ENCODE measurements around the gene SETBP1.

DNA sequence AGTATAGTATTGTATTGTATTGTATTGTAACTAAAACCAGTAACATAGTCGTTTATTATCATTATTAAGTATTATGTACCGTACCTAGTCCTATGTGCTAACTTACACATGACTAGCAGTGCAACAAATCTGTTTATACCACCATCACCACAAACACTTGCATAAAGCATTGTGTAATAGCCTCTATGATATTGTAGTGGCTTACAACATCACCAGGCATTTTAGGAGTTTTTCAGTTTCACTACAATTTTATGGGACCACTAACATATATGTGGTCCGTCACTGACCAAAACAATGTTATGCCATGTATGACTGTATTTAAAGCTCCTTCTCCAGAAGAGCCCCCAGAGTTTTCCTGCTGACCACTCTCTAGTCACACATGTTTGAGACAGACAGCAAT, 306.2 kb downstream of the SETBP1 start:
- no peak for TF ChIP-seq ELF2 (CRISPR knock-in tag; IDR thresholded peaks at IDR 0.05)
- TF ChIP-seq, protein P1, sequence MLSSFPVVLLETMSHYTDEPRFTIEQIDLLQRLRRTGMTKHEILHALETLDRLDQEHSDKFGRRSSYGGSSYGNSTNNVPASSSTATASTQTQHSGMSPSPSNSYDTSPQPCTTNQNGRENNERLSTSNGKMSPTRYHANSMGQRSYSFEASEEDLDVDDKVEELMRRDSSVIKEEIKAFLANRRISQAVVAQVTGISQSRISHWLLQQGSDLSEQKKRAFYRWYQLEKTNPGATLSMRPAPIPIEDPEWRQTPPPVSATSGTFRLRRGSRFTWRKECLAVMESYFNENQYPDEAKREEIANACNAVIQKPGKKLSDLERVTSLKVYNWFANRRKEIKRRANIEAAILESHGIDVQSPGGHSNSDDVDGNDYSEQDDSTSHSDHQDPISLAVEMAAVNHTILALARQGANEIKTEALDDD (IDR thresholded peaks at IDR 0.05), result no peak
- no peak for TF ChIP-seq HCFC1 (IDR thresholded peaks at IDR 0.05; ENCODE audit: low read depth, low read length)
- no peak for TF ChIP-seq ZNF274 (IDR thresholded peaks at IDR 0.05; ENCODE audit: borderline replicate concordance, low read depth, low read length)
- TF ChIP-seq, protein P2, sequence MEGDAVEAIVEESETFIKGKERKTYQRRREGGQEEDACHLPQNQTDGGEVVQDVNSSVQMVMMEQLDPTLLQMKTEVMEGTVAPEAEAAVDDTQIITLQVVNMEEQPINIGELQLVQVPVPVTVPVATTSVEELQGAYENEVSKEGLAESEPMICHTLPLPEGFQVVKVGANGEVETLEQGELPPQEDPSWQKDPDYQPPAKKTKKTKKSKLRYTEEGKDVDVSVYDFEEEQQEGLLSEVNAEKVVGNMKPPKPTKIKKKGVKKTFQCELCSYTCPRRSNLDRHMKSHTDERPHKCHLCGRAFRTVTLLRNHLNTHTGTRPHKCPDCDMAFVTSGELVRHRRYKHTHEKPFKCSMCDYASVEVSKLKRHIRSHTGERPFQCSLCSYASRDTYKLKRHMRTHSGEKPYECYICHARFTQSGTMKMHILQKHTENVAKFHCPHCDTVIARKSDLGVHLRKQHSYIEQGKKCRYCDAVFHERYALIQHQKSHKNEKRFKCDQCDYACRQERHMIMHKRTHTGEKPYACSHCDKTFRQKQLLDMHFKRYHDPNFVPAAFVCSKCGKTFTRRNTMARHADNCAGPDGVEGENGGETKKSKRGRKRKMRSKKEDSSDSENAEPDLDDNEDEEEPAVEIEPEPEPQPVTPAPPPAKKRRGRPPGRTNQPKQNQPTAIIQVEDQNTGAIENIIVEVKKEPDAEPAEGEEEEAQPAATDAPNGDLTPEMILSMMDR (IDR thresholded peaks at IDR 0.05 in 2 of 3, conservative IDR thresholded peaks at IDR 0.05 in 1 of 3; ENCODE audit: insufficient read depth in 2 of 3, low read depth in 1 of 3, low read length in 3 of 3), result no peak
- TF ChIP-seq ESRRA (IDR thresholded peaks at IDR 0.05; ENCODE audit: borderline replicate concordance, low read depth), result no peak
- no peak for TF ChIP-seq ZSCAN29 (IDR thresholded peaks at IDR 0.05)
- TF ChIP-seq, protein P3, sequence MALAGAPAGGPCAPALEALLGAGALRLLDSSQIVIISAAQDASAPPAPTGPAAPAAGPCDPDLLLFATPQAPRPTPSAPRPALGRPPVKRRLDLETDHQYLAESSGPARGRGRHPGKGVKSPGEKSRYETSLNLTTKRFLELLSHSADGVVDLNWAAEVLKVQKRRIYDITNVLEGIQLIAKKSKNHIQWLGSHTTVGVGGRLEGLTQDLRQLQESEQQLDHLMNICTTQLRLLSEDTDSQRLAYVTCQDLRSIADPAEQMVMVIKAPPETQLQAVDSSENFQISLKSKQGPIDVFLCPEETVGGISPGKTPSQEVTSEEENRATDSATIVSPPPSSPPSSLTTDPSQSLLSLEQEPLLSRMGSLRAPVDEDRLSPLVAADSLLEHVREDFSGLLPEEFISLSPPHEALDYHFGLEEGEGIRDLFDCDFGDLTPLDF (CRISPR knock-in tag; IDR thresholded peaks at IDR 0.05), result no peak
- TF ChIP-seq PHF21A (IDR thresholded peaks at IDR 0.05; ENCODE audit: borderline replicate concordance, low read depth), result no peak
- TF ChIP-seq JUNB (CRISPR knock-in tag; conservative IDR thresholded peaks at IDR 0.05), result no peak
